Stimulated activated CD8-positive, alpha-beta memory T cell treated with anti-CD3 and anti-CD28 coated beads, Interleukin-15, amount 100 ng/mL, for 48 hours (primary cell): ENCODE data around the gene NADK.

Experiments
- DNase-seq, 2 donors: peaks; one replicate each; pipeline ENCODE4 v3.0.0-alpha.2; 2020; ENCODE audit warnings: low read depth in 2 of 2

NADK gene, protein sequence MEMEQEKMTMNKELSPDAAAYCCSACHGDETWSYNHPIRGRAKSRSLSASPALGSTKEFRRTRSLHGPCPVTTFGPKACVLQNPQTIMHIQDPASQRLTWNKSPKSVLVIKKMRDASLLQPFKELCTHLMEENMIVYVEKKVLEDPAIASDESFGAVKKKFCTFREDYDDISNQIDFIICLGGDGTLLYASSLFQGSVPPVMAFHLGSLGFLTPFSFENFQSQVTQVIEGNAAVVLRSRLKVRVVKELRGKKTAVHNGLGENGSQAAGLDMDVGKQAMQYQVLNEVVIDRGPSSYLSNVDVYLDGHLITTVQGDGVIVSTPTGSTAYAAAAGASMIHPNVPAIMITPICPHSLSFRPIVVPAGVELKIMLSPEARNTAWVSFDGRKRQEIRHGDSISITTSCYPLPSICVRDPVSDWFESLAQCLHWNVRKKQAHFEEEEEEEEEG

DNA sequence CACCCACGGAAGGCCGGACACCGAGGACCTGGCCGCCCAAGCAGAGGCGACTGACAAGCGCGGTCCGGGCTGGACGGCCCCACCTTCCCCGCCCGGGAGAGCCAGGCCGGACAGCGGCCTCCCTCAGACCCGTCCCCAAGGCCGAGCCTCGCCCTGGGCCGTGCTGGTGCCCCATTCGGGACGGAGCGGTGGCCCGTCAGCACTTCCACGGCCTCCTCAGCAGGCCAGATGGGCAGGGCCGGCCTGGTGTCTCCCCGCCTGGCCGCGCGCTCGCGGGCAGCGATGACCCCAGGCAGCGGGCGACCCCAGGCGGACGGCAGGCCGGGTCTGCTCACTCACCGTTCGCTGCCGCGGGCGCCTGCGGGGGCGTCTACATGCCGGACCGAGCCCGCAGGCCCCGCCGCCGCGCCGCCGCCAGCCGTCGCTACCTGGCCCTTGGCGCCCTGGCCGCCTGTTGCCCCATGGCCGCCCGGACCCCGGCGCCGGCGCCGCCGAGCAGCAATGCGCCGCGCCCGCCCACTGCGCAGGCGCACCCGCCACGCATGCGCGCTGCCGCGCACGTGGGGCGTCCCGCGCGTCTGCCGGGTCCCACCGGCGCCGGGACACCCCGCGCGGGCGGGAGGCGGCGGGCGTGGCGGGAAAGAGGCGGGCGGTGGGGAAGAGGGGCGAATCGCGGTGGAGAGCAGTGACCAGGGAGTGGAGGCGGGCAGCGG lies at the start of gene NADK:
TSS of gene NADK (minus strand) at position 521 of the 713 bp plus-strand sequence. CDS start 13,064 bp downstream, outside the sequence.
- peak; percentile 69 to 74 for DNase-seq

DNA sequence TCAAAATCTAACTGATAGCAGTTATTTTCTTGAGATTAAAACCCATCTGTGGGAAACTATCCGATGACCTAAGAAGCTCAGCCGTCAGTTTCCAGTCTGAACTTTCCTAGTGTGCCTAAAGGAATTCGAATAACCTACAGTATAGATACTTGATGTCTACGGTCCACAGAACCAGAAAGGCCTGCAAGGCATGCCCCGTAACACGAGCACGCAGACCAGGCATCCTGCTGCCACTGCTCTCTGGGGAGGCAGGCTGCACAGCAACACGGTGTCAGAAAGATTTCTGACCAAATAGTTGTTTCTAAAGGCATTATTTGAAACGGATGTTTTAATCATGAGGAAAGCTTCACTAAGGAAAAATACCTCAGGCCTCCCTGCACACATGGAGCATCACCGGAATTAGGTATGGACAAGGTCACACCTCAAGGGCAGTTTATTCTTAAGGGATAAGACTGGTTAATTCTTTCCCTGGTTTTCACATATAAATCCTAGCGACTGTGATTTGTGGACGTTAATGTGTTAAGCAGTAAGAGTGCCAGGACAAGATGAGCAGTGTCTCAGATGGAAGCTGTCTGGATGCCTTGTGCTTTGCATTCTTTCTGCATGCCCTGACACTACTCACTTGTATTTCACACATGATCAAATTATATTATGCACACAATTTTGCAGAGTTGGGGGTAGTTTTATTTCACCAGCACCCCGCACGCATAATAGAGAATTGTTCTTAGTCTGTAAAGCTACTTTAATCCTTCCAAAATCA lies 49.0 kb upstream of the NADK start:
- DNase-seq: no peak

DNA sequence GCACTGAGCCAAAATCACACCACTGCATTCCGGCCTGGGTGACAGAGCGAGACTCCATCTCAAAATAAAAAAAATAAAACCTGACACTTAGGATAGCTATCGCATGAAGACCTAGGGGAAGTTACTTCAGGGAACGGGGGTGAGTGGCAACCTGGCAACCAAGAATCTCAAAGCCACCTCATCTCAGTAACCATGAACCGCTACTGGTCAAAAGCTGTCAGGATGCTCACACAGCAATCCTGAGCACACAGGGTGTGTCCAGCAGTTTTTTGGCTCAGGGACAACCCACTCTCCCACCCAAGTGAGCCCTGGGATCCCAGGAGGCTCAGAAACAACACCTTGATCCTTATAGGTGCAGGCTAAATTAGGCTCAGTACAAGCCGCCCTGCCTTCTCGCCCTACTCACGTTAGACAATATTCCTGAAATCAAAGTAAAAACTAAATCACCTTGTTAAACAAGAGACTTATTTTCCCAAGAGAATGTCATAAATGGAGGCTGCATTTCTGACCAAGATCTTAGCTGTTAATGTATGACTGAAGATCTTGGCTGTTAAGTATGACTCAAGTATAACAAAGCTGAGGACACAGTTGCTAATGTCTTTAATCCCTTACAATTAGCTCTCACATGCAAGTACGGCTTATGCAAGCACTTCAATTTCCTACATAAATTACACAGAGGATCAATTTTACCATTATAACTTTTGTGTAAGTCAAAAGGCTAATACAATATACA lies 48.3 kb upstream of the NADK start:
- no peak for DNase-seq

DNA sequence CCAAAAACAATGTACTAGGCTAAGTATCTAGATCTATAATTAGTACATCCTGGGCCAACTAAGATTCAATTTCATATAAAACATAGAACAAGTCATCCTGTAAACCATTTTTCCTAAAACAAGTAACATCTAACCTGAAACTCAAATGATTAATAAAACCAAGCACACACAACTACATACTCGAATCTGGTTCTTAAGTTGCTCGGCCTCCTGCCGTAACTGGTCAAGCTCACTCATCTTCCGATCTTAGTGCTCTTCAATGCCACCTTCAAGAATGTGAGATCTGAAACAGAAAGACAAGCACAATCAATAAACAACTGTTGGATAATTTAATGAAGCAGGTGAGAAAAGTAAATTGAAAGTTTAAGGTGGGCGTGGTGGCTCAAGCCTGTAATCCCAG lies 46.9 kb upstream of the NADK start:
- no peak for DNase-seq

DNA sequence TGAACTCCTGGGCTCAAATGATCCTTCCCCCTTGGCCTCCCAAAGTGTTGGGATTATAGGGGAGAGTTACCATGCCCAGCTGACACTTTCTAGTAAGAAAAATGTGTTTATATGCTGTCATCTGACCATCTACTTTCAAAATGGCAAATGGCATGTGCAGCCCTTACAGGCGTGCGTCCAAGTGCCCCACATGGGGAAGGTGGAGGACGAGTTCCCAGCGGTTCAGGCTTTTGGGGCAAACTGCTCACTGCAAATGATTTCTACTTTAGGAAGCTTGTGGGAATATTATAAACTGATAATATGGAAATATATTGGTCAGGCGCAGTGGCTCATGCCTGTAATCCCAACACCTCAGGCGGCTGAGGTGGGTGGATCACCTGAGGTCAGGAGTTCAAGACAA lies 41.5 kb upstream of the NADK start:
- DNase-seq: no peak

DNA sequence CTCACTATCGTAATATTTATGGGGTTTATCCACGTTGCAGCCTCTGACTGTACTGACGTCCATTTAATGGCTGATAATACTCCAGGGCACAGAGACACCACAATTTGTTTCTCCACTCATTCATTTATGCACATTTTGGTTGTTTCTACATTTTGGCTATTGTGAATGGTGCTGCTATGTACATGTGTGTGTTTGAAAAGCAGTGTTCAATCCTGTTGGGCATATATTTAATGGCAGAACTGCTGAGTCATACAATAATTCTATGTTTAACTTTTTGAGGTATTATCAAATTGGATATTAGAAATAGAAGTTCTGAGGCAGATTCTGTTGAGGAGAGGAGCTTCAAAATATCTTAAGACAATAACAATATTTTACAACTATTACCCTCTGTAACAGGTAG lies 39.0 kb upstream of the NADK start:
- no peak for DNase-seq

DNA sequence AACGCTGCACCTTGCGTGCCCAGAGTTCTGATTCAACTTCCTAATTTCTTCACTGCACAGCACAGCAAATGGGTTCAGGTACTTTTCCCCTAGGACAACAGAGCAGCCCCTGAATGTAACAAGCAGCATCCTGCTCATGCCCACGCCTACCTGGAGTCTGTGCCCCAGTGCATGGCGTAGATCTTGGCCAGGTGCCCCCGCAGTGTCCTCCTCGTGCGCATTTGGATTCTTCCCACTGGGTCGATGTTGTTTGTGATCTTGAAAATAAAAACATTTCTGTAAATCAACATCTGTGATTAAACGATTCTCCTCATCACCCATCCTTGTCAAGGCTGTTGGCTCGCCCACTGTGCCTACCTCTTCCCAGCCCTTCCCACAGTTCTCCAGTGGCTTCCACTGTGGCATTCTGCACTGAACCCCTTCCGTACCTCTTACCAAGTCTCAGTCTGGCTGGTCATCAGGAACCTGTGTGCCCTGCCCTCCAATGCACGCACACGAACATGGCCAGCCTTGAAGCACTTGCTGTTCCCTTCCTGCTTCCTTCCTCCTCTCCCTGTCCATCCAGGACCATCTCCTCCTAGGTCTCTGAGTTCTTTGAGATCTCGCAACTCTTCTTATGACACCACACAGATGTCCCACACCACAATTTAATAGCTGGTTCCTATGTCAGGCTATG lies 37.5 kb upstream of the NADK start:
- DNase-seq: no peak

DNA sequence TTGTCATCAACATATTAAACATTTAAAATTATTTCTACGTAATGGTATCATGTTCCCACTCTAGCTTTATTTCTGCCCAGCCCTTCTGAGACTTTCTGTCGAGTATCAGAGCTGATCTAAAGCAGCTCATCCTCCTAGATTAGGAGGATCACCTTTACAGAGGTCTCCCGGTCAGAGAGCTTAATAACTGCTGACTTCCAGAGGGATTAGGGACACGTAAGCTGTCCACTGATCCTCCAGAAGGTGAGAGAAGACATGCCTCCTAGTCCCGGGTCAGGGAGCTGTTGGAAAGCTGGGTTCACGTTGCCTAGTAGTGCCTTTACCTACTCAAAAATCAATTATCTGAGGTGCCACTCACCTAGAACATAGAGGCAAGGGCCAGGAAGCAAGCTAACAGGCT lies 31.2 kb upstream of the NADK start:
- DNase-seq: no peak

DNA sequence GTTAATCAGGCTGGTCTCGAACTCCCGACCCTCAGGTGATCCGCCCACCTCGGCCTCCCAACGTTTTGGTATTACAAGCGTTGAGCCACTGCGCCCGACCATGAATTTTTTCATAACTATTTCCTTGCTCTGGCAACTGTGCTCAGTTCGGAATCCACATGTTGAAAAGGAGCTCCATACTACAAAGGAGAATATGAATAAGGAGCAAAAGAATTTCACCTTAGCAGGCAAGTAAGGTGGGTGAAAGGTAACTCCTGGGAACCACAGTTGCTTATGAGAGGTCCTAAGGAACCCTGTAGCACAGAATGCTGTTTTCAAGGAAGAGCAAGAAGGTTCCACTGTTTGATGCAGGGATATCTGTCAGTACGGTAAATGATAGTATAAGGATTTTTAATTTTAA lies 29.9 kb upstream of the NADK start:
- DNase-seq: no peak

DNA sequence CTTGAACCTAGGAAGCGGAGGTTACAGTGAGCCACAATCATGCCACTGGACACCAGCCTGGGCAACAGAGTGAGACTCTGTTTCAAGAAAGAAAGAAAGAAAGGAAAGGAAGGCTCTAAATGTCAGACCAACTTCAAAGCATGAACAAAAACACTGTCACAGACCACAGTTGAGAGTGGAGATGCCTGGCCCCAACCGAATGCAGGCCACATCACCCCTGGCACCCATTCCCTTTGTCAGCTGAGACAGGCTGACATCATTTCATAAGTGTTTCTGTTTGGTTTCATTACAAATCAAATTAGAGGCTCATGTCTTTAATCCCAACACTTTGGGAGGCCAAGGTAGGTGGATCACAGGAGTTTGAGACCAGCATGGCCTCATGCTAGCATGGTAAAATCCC lies 28.6 kb upstream of the NADK start:
- no peak for DNase-seq

DNA sequence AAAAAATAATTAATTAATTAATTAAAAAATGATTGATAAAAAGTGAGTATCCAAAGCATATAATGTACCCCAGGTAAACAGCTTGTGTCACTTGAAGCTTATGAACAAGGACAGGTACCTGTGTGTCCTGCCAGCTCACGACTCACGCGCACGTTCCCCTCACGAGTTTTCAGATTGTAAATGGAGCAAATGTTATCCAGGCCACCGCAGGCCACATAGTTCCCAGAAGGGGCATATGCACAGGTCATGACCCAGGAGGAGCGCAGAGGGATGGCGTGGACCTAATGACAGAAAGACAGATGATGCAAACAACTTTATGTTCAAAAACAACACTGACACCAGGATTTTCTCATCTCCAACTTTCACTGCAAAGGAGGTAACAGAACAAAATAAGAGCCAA lies 26.0 kb upstream of the NADK start:
- no peak for DNase-seq

DNA sequence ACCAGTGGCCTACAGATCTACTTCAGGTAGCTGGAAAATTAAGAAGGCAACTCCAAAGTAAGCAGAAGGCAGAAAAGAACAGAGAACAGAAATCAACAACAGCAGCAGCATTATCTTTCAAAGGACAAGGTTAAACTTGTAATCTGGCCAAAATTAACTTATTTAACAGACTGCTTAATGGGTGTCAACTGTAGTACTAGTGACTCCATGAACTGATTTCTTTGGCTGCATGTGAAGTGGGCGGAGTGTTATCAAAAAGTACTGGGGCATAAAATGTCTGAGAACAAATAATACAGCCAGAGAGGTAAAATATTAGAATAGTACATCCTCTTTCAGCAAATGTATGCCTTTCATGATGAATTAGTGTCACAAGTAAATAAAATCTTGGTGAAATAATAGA lies 24.6 kb upstream of the NADK start:
- DNase-seq: no peak

DNA sequence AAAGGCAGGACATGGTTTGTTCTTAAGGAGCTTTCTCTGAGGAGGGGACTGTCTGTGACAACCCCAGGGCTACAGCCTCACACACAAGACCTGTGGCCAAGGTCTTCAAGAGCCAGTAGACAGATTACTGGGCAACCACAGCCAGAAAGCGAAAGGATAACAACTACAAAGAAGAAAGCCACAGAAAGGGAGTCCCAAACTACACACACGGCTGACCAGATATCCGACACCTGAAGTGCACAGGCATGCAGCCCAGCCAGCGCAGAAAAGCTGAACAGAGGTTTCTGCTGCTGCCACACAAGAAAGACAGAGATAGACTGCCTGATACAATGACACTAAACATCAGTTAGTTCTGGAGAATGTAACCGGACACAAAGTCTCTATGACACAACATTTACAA lies 21.4 kb upstream of the NADK start:
- DNase-seq: no peak

DNA sequence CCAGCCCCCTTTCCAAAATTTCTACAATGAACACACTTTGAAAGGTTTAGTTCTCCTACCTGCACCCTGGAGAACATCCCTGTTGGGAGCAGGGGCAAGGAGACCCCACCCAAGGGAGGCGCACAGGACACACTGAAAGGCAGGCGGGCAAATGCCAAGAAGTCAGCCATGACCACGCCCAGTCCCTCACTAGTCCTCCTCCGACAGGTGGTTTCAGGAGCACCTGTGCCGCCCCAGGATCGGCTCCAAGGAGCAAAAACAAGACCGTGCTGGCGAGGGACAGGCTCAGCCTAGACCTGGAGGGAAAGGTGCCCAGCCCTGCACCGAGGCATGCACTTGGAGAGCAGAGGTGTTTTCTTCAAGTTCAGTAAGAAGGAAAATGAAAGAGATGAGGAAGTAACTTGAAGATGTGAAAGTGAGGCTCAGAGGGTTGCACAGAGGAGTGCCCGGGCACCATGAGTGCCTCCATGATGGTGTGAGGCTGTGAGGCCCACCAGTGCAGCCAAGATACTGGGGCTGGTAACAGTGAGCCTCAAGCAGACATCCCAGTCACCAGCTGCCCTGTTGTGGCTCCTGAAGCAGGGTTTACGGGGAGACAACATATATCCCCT lies 19.6 kb upstream of the NADK start:
- no peak for DNase-seq

DNA sequence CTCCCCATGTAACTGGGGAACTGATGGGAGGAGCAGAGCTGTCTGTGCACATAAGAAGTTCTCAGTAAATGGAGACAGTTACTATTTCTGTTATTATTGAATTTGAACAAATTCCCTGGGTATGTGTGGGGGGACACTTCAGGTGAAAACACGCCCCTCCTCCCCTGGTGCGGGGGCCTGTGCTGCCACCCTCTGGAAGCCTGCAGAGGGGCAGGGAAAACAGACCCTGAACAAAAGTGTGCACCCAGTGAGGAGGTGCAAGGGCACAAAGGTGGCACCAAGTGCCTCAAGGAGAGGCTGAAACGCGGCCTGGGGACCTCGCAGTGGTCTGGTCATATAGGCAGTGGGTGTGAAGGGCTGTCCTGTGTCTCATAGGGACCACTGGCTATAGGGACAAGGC lies 18.2 kb upstream of the NADK start:
- DNase-seq: no peak

DNA sequence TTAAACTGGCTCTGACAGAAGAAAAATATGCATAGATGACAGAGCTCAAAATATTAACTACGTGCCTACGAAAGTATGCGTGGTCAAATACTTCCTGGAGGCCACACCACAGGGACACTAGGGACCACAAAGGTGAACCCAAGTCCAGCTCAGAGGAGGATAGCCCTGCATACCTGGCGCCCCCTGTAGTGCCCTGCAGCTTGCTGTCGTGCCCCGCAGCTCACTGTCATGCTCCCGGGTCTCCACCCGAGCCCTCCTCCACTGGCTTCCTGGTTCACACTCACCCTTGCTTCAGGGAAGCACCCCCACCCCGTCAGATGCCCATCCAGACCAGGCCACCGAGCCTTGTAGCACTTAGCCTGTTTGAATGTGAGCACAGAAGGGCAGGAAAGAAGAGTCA lies 16.7 kb upstream of the NADK start:
- DNase-seq: no peak

DNA sequence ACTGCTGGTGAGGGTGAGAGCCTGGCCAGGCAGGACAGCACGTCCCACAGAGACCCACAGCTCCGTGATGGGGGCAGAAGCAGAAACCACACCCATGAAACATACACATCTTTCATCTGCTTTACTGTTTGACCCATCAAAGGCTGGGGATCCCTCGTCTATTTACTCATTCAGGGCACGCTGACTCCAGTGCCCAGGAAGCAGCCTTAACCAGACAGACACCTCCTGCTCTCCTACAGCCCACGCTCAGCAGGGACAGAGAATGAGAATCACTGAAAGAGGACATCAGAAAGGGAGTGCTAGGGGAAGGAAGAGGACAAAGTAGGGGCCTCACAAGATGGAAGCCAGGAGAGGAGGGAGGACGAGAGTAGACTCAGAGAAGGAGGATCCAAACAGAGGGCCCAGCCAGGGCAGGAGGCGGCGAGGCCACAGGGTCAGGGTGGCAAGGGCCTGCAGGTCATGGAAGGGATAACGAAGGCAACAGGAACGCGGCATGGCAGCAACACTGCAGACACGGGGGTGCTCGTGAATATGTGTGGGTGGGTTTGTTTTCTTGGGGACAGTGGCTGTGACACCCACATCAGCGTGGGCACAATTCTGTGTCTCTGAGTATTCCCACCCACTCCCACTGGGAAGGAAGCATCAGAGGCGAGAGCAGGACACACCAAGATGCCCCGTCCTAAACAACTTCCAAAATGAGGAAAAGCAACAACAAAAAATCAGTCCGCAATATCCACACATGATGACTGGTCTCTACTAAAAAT lies 15.4 kb upstream of the NADK start:
- DNase-seq: no peak

DNA sequence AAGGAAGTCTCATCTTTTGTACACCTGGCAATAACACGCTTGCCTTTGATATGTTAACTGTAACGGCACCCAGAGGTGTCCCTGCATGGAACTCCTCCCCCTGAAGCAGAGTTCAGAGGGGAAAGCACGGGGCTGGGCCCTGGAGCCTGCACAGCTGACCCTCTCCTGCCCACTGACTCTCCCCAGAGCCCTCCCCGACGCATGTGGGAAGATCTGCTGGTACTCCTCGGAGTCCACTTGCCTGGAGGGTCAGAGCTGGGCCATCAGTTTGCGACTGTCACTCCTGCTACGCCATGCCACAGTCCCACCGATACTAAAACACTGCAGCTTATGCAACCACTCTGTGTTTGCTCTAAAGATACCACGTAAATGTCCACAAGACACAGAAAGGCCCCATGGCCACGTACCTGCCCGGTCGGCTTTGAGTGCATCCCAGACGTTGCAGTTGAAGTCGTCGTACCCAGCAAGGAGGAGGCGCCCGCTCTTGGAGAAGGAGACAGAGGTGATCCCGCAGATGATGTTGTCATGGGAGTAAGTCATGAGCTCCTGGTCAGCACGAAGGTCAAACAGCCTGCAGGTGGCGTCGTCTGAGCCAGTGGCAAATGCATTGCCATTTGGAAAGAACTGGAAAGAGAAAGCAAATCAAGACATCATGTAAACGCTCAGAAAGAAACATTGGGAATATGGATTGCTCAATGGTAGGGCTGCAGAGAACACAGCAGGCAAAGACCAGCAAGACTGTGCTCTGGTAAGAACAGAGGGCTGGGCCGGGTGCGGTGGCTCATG lies 10.6 kb upstream of the NADK start:
- DNase-seq: no peak

DNA sequence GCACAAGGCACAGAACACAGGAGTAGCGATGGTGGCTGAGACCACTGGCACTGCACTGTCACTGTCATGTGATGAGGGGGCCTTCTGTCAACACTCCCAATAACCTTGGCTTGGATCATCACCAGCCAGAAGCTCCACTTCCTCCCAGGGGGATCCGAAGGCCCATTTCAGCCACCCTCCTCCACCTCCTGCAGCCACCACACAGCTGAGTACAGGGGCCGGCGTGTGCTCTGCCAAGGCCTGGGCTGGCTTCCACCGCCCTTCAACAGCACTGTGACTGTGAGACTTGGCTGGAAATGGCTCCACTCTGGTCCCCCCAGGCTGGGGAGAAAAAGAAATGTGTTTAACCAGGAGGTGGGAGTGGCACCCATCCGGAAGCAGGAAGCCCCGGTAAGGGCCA lies 9.9 kb upstream of the NADK start:
- DNase-seq: no peak
